Peyer's patch (tissue), 4 donors: ENCODE data around the gene SATB1. TPM values are rescaled to one million over a fixed set of nuclear protein-coding genes. Genes with fewer than 3 reads are reported as not detected.
"Not testable (repeated sequence)": the region's sequence is repeated elsewhere in the genome, so short reads cannot be mapped to it uniquely, and the experiment has no call there.

Experiments used
- DNase-seq, 3 donors: peaks; one replicate each; pipeline ENCODE4 v3.0.0-alpha.2; 2017 to 2019
- H3K27ac ChIP-seq, 4 donors: fragments of 200-600 bp; sonication (generic); one replicate each; pipeline ENCODE4 v1.5.1; 2016 to 2019
- H3K27me3 ChIP-seq, 2 donors: fragments of 200-600 bp; sonication (generic); one replicate each; pipeline ENCODE4 v1.5.1; 2019
- H3K36me3 ChIP-seq, 3 donors: fragments of 200-600 bp; sonication (generic); one replicate each; pipeline ENCODE4 v1.5.1; 2016 to 2019
- H3K4me1 ChIP-seq, 4 donors: fragments of 200-600 bp; sonication (generic); one replicate each; pipeline ENCODE4 v1.5.1; 2016 to 2019
- H3K4me3 ChIP-seq, 4 donors: fragments of 200-600 bp; sonication (generic); 1 replicate in 3 of 4; 2 replicates in 1 of 4; pipeline ENCODE4 v1.5.1; 2016 to 2019; ENCODE audit warnings: mild to moderate bottlenecking in 1 of 4
- H3K9me3 ChIP-seq, 4 donors: fragments of 200-600 bp; sonication (generic); one replicate each; pipeline ENCODE4 v1.5.1; 2016 to 2019; ENCODE audit warnings: mild to moderate bottlenecking in 1 of 4
- CTCF ChIP-seq, 6 experiments: fragments of 450-650 bp in 4 of 6; fragments of 200-600 bp in 2 of 6; sonication (generic) in 1 of 6; IDR thresholded peaks; one replicate each; pipeline ENCODE4 v1.5.1; 2017 to 2019; ENCODE audit warnings: antibody characterized with exemption in 6 of 6, mild to moderate bottlenecking in 3 of 6, moderate library complexity in 1 of 6
- POLR2A ChIP-seq, 2 donors: fragments of 450-650 bp; IDR thresholded peaks; one replicate each; pipeline ENCODE4 v1.5.1; 2017; ENCODE audit warnings: antibody characterized with exemption in 2 of 2, mild to moderate bottlenecking in 2 of 2, moderate library complexity in 2 of 2
- total RNA-seq, 4 donors: library from RNA; depleted of rRNA; stranded (reverse); fragments of >200 nt; gene quantifications; one replicate each; pipeline ENCODE4 v1.1.0, GENCODE V29; 2016

Gene SATB1
- 100 to 1,000 TPM in 1 of 4 donors, 10 to 100 TPM in 3; 46.6 to 101 (median 63.2) TPM for total RNA-seq

- TF ChIP-seq CTCF (IDR thresholded peaks at IDR 0.05) (no peak), POLR2A (IDR thresholded peaks at IDR 0.05) (peak; percentile 28 to 44)
- H3K36me3 ChIP-seq: peaks cover 0 to 6% (median 0%) of the 10 kb centered on the region in 3 donors
- peak within 1 kb of the TSS; percentile 84 to 93 (median 92) for H3K27ac ChIP-seq
- peak within 1 kb of the TSS; percentile 68 to 91 (median 81) for H3K4me3 ChIP-seq
- peak; percentile 75 to 91 (median 89) for DNase-seq
- H3K4me1 ChIP-seq: peaks cover 0 to 14% (median 0%) of the 10 kb centered on the region in 4 donors
- H3K27me3 ChIP-seq: no peaks in the 10 kb centered on the region
- H3K9me3 ChIP-seq: no peaks in the 10 kb centered on the region
These were observed at the start of gene SATB1 for GRCh38 chr3:18424729-18425640. TSS of gene SATB1 (minus strand) at chr3:18425339. CDS start at chr3:18420967, 4,372 bp downstream.

GRCh38 chr3:18474202-18474601 lies 49.1 kb upstream of the SATB1 start:
- no peaks in the 10 kb centered on the region for H3K36me3 ChIP-seq
- H3K4me1 ChIP-seq: no peaks in the 10 kb centered on the region
- TF ChIP-seq POLR2A (IDR thresholded peaks at IDR 0.05) (no peak), CTCF (IDR thresholded peaks at IDR 0.05) (no peak)
- DNase-seq: no peak
- H3K9me3 ChIP-seq: no peaks in the 10 kb centered on the region
- no peaks in the 10 kb centered on the region for H3K27me3 ChIP-seq
- H3K4me3 ChIP-seq: no peak overlapping the region
- no peak overlapping the region for H3K27ac ChIP-seq

- Histone ChIP-seq H3K4me3 (no peak overlapping the region), H3K36me3 (no peaks in the 10 kb centered on the region), H3K27ac (no peak overlapping the region), H3K9me3 (no peaks in the 10 kb centered on the region), H3K4me1 (no peaks in the 10 kb centered on the region), H3K27me3 (no peaks in the 10 kb centered on the region)
- no peak for DNase-seq
- TF ChIP-seq CTCF (IDR thresholded peaks at IDR 0.05) (no peak), POLR2A (IDR thresholded peaks at IDR 0.05) (no peak)
These were observed 44.6 kb upstream of the SATB1 start for GRCh38 chr3:18469775-18470174.

DNA sequence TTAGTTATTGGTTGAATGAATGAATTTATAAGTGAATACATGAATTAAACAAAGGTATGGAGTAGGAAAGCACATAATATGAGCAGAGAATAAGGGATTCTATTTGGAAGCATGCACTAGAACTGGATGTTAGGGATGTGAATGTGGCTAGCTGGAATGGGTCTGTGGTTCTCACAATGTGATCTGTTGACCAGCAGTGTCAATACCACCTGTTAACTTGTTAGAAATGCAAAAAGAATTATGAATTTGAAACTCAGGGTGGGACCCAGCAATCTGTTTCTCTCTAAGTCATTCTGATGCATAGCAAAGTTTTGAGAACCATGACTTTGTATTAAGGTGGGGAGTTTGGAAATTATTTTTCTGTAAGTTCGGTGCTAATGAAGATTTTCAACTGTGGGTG lies 41.0 kb upstream of the SATB1 start:
- Histone ChIP-seq H3K4me3 (no peak overlapping the region), H3K36me3 (no peaks in the 10 kb centered on the region), H3K27me3 (no peaks in the 10 kb centered on the region), H3K27ac (no peak overlapping the region), H3K4me1 (no peaks in the 10 kb centered on the region), H3K9me3 (no peaks in the 10 kb centered on the region)
- no peak for DNase-seq
- no peak for TF ChIP-seq CTCF (IDR thresholded peaks at IDR 0.05)

DNA sequence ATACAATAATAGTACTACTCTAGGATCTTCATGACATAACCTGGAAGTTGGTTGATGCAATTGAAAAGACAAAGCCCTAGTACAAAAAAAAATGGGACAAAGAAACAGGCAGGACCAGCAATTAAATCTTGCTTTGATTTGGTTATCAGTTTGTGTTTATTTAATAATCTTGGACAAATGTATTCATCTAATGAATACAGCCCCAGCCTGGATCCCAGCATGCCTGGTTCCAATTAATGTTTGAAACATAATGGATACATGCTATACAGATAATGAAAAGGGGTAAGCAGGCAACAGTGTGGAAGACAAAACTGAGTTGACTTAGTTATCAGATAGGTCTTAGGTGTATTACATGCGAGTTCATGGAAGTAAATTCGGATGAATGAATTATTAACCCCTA lies 29.6 kb upstream of the SATB1 start:
- no peaks in the 10 kb centered on the region for H3K9me3 ChIP-seq
- H3K36me3 ChIP-seq: no peaks in the 10 kb centered on the region
- H3K4me1 ChIP-seq: no peaks in the 10 kb centered on the region
- H3K27me3 ChIP-seq: no peaks in the 10 kb centered on the region
- H3K27ac ChIP-seq: no peak overlapping the region
- no peak for TF ChIP-seq POLR2A (IDR thresholded peaks at IDR 0.05)
- no peak for TF ChIP-seq CTCF (IDR thresholded peaks at IDR 0.05)
- no peak overlapping the region for H3K4me3 ChIP-seq
- no peak for DNase-seq

DNA sequence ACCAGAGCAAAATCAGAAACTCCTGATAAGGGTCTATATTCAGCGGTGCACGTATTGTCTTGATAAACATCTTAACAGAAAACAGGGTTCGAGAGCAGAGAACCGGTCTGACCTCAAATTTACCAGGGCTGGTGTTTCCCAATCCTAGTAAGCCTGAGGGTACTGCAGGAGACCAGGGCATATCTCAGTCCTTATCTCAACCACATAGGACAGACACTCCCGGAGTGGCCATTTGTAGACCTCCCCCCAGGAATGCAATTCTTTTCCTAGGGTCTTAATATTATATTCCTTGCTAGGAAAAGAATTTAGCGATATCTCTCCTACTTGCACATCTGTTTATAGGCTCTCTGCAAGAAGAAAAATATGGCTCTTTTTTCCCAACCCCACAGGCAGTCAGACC lies 24.5 kb upstream of the SATB1 start:
- not testable (repeated sequence) for H3K4me3 ChIP-seq, H3K27ac ChIP-seq, DNase-seq, H3K27me3 ChIP-seq, H3K36me3 ChIP-seq, H3K9me3 ChIP-seq
- H3K4me1 ChIP-seq: peaks cover 0 to 11% (median 0%) of the 10 kb centered on the region in 4 donors
